Kidney glomerular epithelial cell (primary cell): ENCODE measurements around the gene IL24.
"Not testable (repeated sequence)": the region's sequence is repeated elsewhere in the genome, so short reads cannot be mapped to it uniquely, and the experiment has no call there.

Source experiments
- DNase-seq: peaks from one replicate; lab custom pipeline; 2025; lab: John Stamatoyannopoulos, UW

Gene IL24

GRCh38 chr1:206897175-206897574, at the start of gene IL24:
IL24 (plus strand) TSS chr1:206897443; CDS start chr1:206897833, 390 bp downstream.
- DNase-seq, result no peak

GRCh38 chr1:206847946-206848345, 49.3 kb upstream of the IL24 start:
- DNase-seq, result no peak

GRCh38 chr1:206850401-206850800, 46.8 kb upstream of the IL24 start:
- no peak for DNase-seq

- no peak for DNase-seq
Observed at GRCh38 chr1:206851341-206852010, 45.8 kb upstream of the IL24 start.

- not testable (repeated sequence) for DNase-seq
Observed at GRCh38 chr1:206852662-206853061, 44.6 kb upstream of the IL24 start.

- DNase-seq, result not testable (repeated sequence)
Observed at GRCh38 chr1:206853696-206854095, 43.5 kb upstream of the IL24 start.

GRCh38 chr1:206854401-206855129, 42.7 kb upstream of the IL24 start:
- no peak for DNase-seq

- no peak for DNase-seq
Observed at GRCh38 chr1:206855859-206856258, 41.4 kb upstream of the IL24 start.

GRCh38 chr1:206856674-206857464, 40.4 kb upstream of the IL24 start:
- DNase-seq, result no peak

- no peak for DNase-seq
Observed at GRCh38 chr1:206859082-206859521, 38.1 kb upstream of the IL24 start.

- no peak for DNase-seq
Observed at GRCh38 chr1:206860165-206860564, 37.1 kb upstream of the IL24 start.

- no peak for DNase-seq
Observed at GRCh38 chr1:206863266-206863665, 34.0 kb upstream of the IL24 start.

GRCh38 chr1:206864939-206865671, 32.1 kb upstream of the IL24 start, which contains the start of gene IL20:
IL20 (plus strand) TSS chr1:206865623; CDS start chr1:206865853, 230 bp downstream.
- peak; percentile 18 for DNase-seq

GRCh38 chr1:206866062-206866461, 31.2 kb upstream of the IL24 start:
- no peak for DNase-seq

GRCh38 chr1:206867239-206867638, 30.0 kb upstream of the IL24 start:
- no peak for DNase-seq

GRCh38 chr1:206867716-206868115, 29.5 kb upstream of the IL24 start:
- no peak for DNase-seq

GRCh38 chr1:206868264-206868663, 29.0 kb upstream of the IL24 start:
- DNase-seq, result no peak

- no peak for DNase-seq
Observed at GRCh38 chr1:206872139-206872538, 25.1 kb upstream of the IL24 start.

- no peak for DNase-seq
Observed at GRCh38 chr1:206873603-206874188, 23.5 kb upstream of the IL24 start.

- no peak for DNase-seq
Observed at GRCh38 chr1:206875752-206876377, 21.4 kb upstream of the IL24 start.

- DNase-seq, result no peak
Observed at GRCh38 chr1:206878456-206878855, 18.8 kb upstream of the IL24 start.
